Subcutaneous adipose tissue (tissue), 4 donors: Measurements from ENCODE around the gene PRDM16. TPM values are rescaled to one million over a fixed set of nuclear protein-coding genes. Genes with fewer than 3 reads are reported as not detected.

Experiments used
- CTCF ChIP-seq: fragments of 450-650 bp; IDR thresholded peaks from one replicate; pipeline ENCODE4 v1.5.1; 2016; ENCODE audit warnings: low read depth, mild to moderate bottlenecking, control low read depth, antibody characterized with exemption, moderate library complexity
- total RNA-seq, 4 donors: library from RNA; depleted of rRNA; stranded (reverse); fragments of >200 nt; gene quantifications; one replicate each; pipeline ENCODE4 v1.1.0, GENCODE V29; 2016

PRDM16 gene
- total RNA-seq, 4 donors from 2014 or later = 0.82 to 1.7 (median 1.1) TPM

GRCh38 chr1:3331564-3331963 is 262.6 kb downstream of the PRDM16 start:
- no peak for TF ChIP-seq CTCF

DNA sequence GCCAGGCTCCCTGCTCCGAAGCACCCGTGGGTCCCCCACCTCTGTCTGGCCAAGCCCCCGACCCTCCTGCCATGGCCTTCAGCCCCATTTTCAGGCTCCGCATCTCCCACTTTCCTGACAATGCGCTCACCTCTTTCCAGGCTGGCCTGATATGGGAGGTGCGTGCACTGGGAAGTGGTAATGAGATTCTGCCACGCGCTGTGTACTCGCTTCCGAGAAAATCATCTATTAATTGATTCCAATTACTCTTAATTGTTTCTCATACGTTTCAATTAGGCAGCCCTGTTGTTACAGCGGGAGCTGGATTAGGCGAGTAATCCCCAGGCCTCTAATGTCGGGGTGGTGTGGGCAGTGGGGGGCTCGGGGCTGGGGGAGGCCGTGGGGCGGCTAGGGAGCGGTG is 263.0 kb downstream of the PRDM16 start:
- TF ChIP-seq CTCF = no peak

- no peak for TF ChIP-seq CTCF
Observed at GRCh38 chr1:3332662-3333061, 263.7 kb downstream of the PRDM16 start.

GRCh38 chr1:3333903-3334302 is 264.9 kb downstream of the PRDM16 start:
- TF ChIP-seq CTCF = no peak

DNA sequence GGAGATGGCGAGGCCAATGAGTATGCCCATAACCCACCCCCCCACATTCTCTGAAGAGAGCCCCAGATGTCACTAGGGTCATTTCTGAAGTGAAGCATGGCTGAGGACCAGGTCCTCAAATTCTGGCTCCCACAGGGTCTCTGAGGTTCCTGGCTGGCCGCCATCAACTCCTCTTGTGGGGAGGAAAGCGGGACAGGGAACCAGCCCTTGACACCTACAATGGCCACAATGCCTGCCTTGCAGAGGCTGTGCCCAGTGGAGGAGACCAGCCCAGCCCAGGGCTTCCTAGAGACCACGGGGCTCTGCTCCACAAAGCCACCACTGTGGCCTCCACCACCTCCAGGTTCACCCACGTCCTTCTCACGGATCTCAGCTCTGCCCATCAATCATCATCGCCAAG is 265.4 kb downstream of the PRDM16 start:
- TF ChIP-seq CTCF = no peak

GRCh38 chr1:3335754-3336640 is 267.0 kb downstream of the PRDM16 start:
- TF ChIP-seq CTCF = no peak

GRCh38 chr1:3336641-3337630 is 267.9 kb downstream of the PRDM16 start:
- TF ChIP-seq CTCF = no peak
